Activated gamma-delta T cell treated with anti-CD3 and anti-CD28 coated beads, Interleukin-2, amount 50 U/mL, for 16 hours (primary cell): ENCODE measurements around the gene EEF1AKMT3.

ENCODE experiments used
- DNase-seq: peaks from one replicate; pipeline ENCODE4 v3.0.0-alpha.2; 2020; ENCODE audit warnings: low read depth

EEF1AKMT3 gene

DNA sequence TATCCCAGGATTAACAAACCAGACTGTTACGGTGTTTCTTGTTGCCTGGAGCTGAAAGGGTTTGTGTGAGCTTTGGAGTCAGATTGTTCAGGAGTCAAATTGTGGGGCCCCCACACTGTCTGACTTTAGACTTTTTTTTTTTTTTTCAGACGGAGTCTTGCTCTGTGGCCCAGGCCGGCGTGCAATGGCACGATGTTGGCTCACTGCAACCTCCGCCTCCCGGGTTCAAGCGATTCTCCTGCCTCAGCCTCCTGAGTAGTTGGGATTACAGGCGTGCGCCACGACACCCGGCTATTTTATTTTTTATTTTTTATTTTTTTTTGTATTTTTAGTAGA is 11.0 kb downstream of the EEF1AKMT3 start:
- no peak for DNase-seq

- DNase-seq = no peak
Measured at GRCh38 chr12:57783861-57784260, 11.4 kb downstream of the EEF1AKMT3 start.

- no peak for DNase-seq
Measured at GRCh38 chr12:57793920-57794319, 21.5 kb downstream of the EEF1AKMT3 start.

DNA sequence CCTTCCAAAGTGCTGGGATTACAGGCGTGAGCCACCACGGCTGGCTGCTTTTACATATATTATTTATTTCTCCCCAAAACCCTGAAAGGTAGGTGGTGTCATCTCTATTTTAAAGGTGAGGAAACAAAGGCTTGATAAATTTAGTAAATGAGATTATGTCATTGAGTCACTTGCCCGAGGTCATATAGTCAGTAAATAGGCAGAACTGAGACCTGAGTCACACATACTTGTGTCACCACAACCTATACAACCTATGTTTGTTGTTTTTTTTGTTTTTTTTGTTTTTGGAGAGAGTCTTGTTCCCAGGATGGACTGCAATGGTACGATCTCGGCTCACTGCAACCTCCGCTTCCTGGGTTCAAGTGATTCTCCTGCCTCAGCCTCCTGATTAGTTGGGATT is 22.9 kb downstream of the EEF1AKMT3 start:
- DNase-seq = no peak

DNA sequence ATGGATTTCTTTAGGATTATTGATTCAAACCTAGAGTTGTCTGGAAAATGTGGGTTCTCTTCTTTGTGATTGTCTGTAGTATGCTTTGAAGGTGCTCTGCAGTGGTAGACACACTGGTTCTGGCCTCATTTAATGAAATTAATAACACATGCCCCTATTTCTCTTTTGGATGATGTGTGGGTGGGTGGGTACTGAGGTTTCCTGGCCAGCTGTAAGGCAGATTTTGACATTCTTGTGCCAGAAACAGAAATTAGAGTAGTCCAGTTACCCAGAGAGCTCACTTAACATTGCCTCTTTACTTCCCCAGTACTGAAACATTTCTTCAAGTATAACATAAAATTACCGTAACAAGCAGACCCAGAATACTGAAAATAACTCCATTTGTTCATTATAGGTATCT is 24.6 kb downstream of the EEF1AKMT3 start:
- DNase-seq = no peak

DNA sequence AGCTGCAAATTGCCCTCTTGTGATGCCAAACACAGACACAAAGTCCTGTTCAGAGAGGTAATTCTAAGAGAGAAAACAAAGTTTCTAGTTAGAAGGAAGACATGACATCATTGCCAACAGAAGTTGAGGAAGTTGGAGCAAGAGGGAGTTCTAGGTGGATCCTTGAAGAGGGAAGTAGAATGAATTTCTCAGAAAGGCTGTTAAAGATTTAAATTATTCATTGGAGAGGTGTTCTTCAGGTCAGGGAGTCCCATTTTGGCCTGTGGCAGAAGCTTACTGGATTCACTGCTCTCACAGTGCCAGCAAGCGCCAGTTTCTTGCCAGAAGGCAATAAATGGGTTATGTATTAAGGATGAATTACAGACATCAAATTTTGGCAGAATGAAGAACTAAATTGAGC is 25.5 kb downstream of the EEF1AKMT3 start:
- no peak for DNase-seq

DNA sequence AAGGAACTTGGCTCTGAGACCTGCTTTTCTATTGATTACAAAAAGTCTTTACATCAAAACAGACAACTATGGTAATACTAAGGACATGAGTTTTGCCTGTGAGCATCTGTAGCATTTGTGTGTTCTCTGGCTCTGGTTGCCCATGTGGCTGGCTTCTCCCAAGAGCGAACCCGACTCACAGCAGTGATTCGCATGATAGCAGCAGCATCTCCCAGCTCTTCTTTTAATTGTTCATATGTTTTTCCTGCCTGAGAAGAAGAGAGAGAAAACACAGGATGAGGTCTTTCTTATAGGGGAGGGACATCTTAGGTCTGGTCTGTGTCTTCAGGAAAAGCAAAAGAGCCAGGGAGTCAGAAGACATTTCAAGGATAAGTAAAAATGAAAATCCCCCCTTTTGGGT is 28.6 kb downstream of the EEF1AKMT3 start:
- no peak for DNase-seq

- no peak for DNase-seq
Measured at GRCh38 chr12:57802607-57803006, 30.2 kb downstream of the EEF1AKMT3 start.

DNA sequence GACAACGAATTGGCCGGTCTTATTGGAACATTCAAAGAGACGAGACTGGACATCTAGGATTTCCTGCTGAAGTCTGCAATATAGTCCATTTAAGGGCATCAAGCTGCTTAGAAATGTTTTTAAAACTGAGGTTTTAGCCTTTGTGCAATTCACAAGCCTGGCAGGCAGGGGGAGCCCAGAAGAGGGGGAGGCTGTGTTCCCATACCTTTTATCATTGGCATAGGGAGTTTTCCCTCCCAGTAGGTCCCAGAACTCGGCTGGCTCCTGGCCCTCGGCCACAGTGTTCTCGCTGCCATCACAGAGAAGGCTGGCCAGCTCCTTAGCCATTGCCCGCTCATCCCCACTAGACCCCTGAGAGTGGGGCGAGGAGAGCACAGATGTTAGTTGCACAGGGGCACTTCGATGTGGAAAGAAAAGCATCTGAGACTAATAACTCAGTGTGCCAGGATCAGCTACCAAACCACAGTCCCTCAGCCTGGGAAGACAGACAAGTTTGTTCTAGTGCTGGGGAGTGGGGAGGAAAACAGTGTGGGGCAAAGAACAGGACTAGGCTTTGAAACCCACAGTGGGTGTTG is 31.0 kb downstream of the EEF1AKMT3 start:
- DNase-seq = no peak

GRCh38 chr12:57806677-57807076 is 34.3 kb downstream of the EEF1AKMT3 start:
- no peak for DNase-seq

DNA sequence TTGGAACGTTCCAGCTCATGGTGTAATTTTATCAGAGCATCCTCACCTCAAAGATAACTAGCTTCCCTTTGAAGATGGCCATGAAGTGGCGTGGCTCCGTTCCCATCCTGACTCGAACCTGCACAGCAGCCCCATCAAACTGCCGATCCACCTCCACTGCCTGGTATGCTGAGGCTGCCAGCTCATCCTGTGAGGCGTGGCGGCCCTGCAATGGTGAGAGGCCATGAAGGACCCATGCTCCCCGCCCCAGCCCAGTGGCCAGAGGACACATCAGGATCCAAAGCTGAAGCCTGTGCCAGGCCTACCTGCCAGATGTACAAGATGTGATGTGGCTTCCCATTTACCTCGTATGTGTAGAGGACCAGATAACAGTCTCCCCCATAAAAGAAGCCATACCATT is 34.9 kb downstream of the EEF1AKMT3 start:
- DNase-seq = no peak

DNA sequence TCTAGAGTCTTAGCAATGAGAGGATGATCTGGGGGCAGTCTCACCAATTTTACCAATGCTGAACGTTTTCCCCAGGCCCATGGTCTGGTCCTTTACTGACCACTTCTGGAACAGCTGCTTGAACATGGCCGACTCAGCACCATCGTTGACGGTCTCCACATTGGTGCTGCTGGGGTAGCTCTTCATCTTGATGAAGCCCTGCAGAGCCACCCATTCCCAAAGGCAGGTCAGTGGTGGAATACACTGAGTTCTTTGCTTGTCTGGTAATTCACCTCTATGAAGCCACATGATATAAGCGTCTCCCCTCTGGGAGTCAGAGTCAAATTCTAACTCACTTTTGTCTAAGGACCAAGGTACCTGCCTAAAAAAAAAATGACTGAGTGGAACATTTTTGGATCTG is 35.9 kb downstream of the EEF1AKMT3 start:
- no peak for DNase-seq

- DNase-seq = no peak
Measured at GRCh38 chr12:57809425-57809824, 37.0 kb downstream of the EEF1AKMT3 start.

DNA sequence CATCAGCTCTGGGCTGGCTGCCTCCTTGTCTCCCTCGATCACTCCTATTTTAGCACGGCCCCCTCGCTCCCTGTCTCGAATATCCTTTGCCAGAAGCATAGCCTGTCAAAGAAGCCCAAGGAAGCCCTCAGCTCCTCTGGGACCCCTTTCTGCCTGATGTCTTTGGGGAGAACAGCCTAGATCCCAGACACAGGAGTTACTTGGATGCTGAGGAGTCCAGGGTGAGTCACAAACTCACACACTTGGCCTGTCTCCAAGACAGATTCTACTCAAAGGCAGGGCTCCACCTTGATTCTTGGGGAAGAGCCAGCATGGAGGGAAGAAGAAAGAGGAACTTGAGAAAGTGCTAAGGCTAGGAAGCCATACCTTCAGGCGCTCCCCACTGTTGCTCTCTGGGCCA is 38.0 kb downstream of the EEF1AKMT3 start:
- no peak for DNase-seq

GRCh38 chr12:57811028-57811755 is 38.8 kb downstream of the EEF1AKMT3 start:
- DNase-seq = no peak

GRCh38 chr12:57813111-57813970 is 40.9 kb downstream of the EEF1AKMT3 start:
- DNase-seq = no peak

- DNase-seq = no peak
Measured at GRCh38 chr12:57813971-57814772, 41.8 kb downstream of the EEF1AKMT3 start.

DNA sequence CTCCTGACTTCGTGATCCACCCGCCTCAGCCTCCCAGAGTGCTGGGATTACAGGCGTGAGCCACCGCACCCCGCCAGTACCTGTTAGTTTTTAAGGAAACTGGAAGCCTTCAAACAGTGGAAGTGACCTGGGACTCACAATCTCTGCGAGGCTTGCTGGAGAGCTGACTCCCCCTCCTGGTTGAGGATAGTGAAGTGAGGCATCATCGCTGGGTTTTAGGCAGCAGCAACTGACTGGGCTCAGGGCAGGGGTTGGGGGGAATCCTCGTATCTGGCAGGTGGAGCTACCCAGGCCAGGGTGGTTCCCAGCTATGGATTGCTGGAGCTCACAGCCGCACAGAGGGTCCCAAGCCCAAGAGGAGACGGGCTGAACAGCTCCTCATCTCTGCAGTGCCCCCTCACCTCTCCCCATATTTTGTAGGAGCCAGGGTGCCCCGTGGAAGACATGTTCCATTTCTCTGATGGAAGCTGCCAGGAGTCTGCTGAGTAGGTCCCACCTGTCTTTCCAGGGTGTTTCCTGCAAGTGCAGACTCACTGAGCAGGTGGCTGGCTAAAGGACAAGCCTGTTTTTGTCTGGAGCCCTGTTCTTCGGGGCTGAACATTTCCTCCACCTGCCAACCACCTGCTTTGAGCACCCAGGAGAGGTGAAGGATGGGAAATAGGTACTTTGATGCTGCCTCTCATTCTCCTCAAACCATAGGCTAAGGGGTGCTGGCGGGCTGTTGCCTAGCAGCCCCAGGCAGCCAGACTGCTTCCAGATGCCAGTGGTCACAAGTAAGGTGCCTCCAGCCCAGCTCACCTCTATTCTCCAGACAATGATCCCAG is 43.0 kb downstream of the EEF1AKMT3 start:
- no peak for DNase-seq

DNA sequence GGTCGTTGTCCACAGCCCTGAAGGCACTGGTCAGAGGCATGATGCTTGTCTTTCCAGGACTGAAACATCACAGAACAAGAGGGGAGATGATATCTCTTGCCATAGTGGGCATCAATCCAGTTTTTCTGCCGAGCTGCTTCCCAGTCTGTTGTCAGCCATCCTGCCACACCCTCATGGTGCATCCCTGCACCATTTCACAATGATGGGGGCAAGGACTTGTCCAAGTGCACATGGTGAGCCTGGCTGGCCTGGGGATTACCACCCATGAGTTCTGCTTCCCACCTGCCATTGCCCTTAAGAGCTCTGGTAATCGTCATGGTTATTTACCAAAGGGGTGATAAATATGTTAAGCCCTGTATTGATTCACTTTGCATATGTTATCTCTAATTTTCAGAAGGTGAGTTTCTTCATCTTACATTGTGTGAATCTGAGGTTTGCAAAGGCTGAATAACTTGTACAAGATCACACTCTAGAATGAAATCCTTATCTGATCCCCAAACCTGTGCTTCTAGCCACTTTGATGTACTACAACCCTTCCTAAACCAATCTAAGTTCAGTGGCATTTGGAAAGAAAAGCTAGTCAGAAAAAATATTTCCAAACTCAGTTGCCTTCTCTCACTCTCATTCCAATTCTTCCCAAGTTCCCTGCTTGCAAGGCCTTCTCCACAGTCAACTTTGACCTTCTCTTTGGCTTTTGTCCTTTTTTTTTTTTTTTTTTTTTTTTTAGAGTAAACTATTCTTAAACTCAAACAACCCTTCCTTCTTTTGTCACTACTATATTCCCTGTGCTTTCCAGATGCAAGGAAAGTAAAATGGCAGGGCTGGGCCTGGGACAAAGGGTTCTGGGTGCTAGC is 43.8 kb downstream of the EEF1AKMT3 start:
- no peak for DNase-seq

- no peak for DNase-seq
Measured at GRCh38 chr12:57816855-57817151, 44.4 kb downstream of the EEF1AKMT3 start.
